GM03348 (cell line): ENCODE results near the gene PPP1R13B.
"Not testable (repeated sequence)": the region's sequence is repeated elsewhere in the genome, so short reads cannot be mapped to it uniquely, and the experiment has no call there.

Experiments
- DNase-seq: peaks from one replicate; pipeline ENCODE4 v3.0.0; 2012; ENCODE audit warnings: low spot score

The PPP1R13B gene

GRCh38 chr14:103793192-103793591 is 54.2 kb downstream of the PPP1R13B start:
- DNase-seq = not testable (repeated sequence)

- DNase-seq = no peak
Observed at GRCh38 chr14:103788086-103788485, 59.3 kb downstream of the PPP1R13B start.

- no peak for DNase-seq
Observed at GRCh38 chr14:103782376-103782775, 65.0 kb downstream of the PPP1R13B start.

GRCh38 chr14:103776319-103776718 is 71.1 kb downstream of the PPP1R13B start:
- not testable (repeated sequence) for DNase-seq

GRCh38 chr14:103775506-103775905 is 71.9 kb downstream of the PPP1R13B start:
- no peak for DNase-seq

GRCh38 chr14:103773521-103773920 is 73.9 kb downstream of the PPP1R13B start:
- no peak for DNase-seq

GRCh38 chr14:103772078-103772712 is 75.2 kb downstream of the PPP1R13B start:
- no peak for DNase-seq

GRCh38 chr14:103770902-103771301 is 76.5 kb downstream of the PPP1R13B start:
- no peak for DNase-seq

GRCh38 chr14:103770500-103770899 is 76.9 kb downstream of the PPP1R13B start:
- DNase-seq = no peak

- no peak for DNase-seq
Observed at GRCh38 chr14:103767336-103767894, 80.0 kb downstream of the PPP1R13B start.

- no peak for DNase-seq
Observed at GRCh38 chr14:103765526-103765925, 81.8 kb downstream of the PPP1R13B start.

- DNase-seq = no peak
Observed at GRCh38 chr14:103763730-103764488, 83.5 kb downstream of the PPP1R13B start.

- no peak for DNase-seq
Observed at GRCh38 chr14:103762541-103762940, 84.8 kb downstream of the PPP1R13B start.

GRCh38 chr14:103762036-103762435 is 85.3 kb downstream of the PPP1R13B start:
- DNase-seq = peak; percentile 46

GRCh38 chr14:103758059-103758776 is 89.2 kb downstream of the PPP1R13B start:
- no peak for DNase-seq

GRCh38 chr14:103755060-103755459 is 92.3 kb downstream of the PPP1R13B start:
- no peak for DNase-seq

GRCh38 chr14:103753774-103754173 is 93.6 kb downstream of the PPP1R13B start:
- DNase-seq = no peak

GRCh38 chr14:103749860-103750259 is 97.5 kb downstream of the PPP1R13B start:
- DNase-seq = no peak

GRCh38 chr14:103749452-103749851 is 97.9 kb downstream of the PPP1R13B start:
- no peak for DNase-seq

- DNase-seq = no peak
Observed at GRCh38 chr14:103748534-103748857, 98.9 kb downstream of the PPP1R13B start.

- DNase-seq = no peak
Observed at GRCh38 chr14:103746701-103747100, 100.7 kb downstream of the PPP1R13B start.

- no peak for DNase-seq
Observed at GRCh38 chr14:103745424-103745823, 102.0 kb downstream of the PPP1R13B start.
